ENCODE data around the gene JPH3.
"Not testable (repeated sequence)": the region's sequence is repeated elsewhere in the genome, so short reads cannot be mapped to it uniquely, and the experiment has no call there.

Gene JPH3

DNA sequence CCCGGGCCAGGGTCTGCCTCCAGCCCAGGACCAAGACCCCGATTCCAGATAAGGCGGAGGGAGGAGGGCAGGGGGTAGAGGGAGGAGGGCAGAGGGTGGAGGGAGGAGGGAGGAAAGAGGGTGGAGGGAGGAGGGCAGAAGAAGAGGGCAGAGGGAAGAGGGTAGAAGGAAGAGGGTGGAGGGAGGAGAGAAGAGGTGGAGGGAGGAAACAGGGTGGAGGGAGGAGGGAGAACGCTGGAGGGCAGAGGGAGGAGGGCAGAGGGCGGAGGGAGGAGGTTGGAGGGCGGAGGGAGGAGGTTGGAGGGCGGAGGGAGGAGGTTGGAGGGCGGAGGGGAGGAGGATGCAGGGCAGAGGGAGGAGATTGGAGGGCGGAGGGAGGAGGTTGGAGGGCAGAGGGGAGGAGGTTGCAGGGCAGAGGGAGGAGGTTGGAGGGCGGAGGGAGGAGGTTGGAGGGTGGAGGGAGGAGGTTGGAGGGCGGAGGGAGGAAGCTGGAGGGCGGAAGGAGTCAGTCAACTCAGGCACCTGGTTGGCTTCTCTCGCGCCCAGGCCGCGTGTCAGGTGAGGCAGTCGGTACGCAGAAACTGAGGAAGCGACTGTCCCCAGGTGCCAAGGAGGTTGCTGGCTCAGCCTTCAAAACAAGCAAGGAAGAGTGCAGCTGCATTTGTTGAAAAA is 98.2 kb downstream of the JPH3 start:
- no peak for DNase-seq

DNA sequence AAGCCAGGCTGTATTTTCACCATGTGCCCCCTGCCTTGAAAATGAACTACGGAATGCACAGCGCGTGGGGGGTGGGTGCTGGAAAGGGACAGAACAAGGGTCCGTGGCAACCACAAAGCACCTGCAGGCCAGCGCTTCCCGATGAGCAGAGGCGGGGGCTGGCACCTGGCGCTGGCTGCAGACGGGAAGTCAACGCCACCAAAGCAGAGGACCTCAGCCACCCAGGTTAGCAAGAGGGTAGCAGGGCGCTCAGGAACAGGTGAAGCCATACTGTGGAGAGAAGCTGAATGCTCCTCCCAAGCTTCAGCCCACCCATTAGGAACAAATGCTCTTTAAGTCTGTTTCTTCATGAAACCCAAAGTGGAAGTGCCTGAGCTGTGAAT is 98.8 kb downstream of the JPH3 start:
- no peak for DNase-seq

DNA sequence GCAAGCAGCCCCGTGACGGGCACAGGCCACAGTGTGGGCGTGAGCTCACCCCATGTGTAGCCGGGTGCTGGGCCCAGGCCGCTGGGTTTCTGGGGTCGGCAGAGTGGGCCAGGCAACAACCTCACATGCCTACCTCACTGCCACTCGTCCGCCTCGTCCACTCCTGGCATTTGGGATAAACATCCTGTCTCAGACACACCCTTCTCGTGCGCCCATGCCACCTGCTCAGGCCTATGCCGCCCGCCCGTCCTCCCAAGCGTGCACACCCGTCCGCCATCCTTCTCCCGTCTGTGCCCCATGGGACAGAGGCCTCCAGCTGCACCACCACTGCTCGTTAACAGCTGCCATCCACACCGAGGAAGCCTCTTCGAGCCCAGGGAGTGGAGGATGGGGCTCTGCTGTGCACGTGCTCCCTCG is 99.2 kb downstream of the JPH3 start:
- no peak for DNase-seq

DNA sequence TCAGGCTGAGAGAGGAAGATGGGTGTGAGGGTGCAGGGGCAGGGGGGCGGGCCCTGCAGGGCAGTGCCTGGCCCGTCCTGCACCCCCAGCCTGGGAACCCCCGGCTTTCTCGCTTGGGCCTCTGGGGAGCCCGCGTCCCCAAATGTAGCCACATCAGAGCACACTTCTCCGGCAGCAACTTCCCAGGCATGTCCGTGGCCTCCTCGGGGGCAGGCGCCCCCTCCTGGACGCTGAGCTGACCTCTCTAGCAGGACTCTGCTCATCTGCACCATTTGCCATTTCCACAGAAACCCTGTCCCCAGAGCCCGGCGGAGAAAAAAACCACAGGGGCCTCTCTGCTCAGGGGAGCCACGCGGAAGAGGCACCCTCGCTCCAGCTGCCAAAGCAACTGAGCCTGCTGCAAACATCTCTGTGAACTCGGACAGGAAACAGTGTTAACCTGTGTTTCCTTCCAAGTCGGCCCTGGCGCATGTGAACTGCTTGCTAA is 100.1 kb downstream of the JPH3 start:
- DNase-seq, result peak in 1 of 2 experiments; percentile 13

DNA sequence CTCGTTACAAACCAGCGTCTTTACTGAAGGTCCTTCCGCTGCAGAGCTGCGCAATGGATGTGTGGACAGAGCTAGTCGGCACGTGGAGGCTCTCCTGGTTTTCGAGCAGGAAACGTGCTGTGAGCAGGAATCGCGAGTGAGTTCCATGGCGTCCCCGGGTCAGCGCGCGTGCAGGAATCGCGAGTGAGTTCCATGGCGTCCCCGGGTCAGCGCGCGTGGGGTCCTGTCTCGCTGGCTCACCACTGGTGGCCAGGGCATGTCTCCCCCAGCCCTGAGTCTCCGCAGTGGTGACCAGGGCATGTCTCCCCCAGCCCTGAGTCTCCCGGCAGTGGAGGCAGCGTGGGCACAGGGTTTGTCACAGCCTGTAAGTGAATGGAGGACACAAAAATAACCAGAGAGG is 100.8 kb downstream of the JPH3 start:
- DNase-seq, result no peak

DNA sequence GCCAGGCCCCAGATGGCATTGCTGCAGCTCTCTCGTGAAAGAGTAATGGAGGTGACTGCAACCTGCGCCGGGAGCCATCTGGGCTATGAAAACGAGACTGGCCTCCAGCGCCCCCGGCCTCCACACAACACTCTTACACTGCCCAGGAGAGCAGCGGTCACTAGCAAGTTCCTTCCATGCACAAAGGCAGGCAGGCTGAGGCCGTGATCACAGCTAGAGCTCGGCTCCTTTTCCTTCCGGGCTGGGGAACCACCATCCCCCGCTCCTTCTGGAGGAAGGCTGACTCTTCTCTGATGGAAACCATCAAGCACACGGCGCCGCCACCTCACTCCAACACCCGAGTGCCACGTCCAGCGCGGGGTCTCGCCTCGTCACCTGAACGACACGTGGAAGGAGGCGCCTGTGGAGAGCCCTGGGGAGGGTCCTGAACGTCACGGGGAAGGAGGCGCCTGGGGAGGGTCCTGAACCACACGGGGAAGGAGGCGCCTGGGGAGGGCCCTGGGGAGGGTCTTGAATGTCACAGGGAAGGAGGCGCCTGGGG is 101.6 kb downstream of the JPH3 start:
- DNase-seq, result no peak

DNA sequence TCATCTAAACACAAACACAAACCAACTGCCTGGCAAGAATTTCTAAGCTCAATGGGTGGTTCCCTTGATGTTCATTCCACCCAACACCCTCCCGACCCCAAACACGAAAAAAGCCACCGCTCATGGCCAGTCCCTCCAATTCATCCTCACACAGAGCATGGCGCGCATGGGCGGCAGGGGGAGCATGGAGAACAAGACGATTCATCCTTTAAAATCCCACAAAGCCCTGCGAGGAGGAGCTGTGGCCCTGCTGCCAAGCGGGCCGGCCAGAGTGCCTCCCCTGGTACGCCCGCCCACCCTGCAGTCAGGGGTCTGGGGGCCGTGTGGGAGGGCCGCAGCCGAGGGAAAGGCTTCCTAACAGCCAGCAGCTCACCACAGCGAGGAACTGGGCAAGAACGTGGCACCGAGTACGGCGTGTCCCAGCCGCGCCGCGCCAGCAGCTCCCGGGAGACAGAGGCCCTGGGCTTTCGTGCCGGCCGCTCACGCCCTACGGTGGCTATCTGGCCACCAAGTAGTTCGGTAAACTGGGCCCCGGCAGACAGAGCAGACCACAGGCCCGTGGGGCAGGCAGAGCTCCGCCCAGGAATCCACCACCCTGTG is 102.5 kb downstream of the JPH3 start:
- DNase-seq, result no peak

DNA sequence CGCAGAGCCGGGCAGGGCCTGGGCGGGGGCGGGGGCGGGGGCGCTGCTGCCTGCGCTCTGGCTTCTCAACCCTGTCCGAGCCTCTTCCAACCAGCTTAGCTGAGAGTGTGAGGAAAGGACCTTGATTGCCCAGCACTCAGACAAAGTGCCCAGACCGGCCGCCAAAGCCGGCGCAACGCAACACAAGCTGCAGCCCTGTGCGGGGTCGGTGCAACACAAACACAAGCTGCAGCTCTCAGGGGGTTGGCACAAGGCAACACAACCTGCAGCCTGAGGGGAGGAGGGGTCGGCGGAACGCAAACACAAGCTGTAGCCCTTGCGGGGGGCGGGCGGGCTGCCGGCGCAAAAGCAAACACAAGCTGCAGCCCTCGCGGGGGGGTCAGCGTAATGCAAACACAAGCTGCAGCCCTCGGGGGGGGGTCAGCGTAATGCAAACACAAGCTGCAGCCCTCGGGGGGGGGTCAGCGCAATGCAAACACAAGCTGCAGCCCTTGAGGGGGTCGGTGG is 103.5 kb downstream of the JPH3 start:
- DNase-seq, result no peak

DNA sequence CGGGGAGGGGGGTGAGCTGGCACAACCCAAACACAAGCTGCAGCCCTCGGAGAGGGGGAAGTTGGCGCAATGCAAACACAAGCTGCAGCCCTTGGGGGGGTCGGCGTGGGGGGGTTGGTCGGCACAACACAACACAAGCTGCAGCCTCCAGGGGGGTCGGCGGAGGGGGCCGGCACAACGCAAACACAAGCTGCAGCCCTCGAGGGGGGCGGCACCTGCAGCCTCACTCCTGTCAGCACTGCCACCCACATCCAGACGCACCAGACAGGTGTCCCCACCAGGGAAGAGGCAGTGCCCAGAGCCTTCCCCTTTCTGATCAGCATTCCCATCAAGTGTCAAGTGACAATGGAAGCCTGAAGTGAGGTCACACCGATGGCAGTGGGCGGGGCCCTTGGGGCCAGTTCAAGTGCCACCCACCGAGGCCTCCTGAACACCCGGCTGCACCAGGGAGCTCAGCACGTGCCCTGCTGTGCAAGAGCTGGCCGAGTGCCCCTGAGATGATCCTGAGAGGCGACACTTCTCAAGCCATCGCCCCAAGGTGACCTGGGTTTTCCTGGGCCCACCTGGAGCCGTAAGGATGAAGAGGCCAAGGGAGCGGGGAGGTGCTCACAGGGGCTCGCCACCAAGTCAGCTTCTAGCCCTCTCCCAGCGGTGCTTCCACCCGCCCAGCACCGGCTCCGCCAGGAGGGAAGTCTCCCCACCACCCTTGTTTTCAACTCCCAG is 104.1 kb downstream of the JPH3 start:
- no peak for DNase-seq

DNA sequence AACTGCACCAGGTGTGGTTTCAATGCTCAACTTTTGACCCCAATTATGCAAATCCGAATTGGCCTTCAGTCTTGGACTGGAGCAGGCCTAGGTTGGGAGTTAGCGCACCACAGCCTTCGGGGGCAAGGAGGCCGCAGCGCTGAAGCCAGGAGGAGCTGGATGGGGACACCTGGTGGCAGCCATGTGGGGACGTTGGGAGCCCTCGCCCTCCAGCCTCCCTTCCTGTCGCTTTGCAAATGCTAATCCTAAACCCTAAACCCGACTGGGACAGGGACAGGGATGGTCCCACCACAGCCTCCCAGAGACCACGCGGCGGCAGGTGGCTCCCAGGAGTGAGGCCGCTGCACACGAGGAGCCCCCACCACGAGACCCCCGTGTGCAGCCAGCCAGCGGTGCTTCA is 104.8 kb downstream of the JPH3 start:
- no peak for DNase-seq

DNA sequence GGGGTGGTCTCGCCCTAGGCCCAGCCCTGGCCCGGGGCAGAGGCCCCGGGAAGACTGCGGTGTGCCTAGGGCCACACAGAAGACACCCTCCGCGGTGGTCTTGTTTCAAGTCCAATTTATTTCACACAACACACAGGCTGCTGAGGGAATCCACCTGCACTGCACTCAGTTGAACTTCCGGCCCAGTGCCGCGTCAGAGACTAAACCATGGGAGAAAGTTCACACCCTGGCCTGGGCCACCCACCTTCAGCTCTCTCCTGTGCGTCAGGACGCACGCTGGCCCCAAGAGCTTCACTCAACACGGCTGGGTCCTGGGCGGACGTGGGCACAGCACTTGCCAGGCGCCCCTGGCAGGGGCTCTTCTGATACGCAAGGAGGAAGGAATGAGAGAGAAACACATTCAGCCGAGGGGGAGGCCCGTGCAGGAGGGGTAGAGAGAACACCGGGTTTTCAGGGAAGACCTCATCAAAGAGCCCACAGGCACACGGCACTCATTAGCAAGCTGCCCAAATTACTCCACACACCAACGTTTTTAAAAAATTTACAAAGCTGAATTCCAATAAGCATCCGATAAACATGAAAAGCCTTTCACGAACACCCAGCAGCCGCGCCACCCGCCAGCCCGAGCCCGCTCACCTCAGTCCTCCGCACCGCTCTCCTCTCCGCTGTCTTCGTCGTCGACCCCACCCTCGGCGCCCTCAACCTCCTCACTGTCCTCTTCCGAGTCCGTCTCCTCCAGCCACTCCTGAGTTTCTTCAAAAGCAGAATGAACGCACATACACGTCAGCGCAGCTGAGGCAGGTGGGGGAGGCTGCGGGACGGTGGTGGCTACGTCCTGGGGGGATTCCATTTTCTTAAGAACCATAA is 105.6 kb downstream of the JPH3 start:
- DNase-seq, result no peak

DNA sequence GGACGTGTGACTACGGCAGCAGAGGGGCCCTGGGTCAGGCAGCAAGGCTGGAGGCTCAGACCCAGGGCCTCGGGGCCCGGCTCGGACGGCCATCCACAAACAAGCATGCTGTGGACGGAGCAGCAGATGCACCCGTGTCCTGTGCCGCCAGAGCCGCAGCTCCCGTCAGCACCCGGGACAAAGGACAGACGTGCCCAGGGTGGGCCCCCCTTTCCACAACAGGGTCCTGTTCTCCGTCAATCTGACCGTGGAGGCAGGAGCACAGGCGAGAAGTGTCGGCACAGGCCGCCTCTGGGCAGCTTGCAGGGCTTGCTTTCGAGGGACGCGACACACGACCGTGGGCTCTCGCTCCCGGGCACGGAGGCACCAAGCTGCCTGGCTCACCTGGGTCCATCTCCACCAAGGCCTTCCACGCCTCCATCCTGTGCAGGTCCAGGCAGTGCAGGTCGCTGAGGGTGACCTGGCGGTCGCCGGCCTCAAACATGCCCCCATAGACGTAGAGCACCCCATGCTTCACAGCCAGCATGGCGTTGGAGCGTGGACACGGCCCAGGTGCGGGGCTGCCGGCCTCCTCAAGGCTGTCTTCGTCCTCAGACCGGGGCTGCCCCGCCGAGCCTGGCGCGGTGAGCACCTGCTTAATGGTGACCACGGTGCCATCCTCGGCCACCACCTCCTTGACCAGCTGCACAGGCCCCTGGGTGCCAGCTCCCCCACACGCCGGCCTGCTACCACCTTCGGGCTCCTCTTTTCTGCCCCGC is 106.8 kb downstream of the JPH3 start:
- DNase-seq, result no peak

DNA sequence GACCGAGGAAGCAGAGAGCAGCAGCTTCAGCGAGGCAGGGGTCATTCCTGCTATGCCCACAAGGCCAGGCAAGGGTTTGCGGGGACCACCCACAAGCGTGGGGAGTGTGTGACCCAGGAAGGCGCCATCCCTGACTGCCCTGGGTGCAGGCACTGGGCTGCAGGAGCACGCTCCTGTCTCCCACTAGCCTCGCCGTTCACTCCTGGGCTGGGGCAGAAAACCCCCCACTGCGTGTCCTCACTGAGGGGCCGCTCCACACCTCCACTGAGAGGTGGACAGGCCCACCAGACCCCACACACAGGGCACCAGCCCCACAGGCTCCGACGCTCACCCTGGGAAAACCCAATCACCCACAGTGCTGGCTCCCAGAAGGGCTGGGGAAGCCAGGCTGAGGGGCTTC is 107.4 kb downstream of the JPH3 start:
- no peak for DNase-seq

DNA sequence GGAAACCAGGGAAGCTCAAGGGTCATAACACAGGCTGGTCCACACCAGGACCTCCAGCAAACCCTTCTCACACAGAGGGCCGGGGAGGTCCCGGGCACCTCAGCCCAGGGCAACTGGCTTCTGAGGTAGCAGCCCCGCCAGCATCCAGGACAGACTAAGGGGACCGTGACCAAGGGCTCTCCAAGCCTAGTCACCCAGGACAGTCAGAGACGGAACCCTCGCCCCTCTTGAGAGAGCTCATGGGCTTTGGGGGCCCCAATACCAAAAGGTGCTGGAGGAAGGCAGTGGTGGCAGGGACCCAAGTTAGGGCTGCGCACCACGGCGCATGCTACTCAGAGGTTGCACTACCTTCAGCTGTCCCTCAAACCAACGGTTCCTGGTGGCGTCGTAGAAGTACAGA is 108.6 kb downstream of the JPH3 start:
- no peak for DNase-seq

DNA sequence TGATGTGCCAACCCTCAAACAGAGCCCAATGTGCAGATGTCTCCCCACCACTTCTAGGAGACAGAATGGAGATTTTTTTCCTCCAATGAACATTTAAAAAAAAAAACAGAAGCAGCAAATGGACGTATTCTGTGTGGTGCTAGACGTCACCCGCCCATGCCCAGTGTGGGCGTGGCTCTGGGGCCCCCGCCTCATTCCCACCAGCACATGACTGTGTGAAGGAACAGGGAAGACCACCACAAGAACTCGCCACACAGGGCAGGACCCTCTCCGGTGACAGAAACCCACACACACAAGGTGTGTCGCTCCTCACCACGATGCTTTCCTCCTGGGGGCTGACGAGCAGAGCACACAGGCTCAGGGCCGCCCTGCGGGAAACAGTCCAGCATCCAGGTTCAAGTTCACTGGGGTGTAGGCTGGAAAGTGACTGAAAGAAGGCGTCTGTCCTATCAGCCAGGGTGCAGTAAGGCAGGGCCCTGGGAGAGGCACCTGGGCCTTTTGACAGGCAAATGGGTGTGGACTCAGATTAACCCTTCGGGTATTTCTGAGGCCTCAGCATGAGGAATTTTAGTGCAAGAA is 110.0 kb downstream of the JPH3 start:
- DNase-seq, result no peak

DNA sequence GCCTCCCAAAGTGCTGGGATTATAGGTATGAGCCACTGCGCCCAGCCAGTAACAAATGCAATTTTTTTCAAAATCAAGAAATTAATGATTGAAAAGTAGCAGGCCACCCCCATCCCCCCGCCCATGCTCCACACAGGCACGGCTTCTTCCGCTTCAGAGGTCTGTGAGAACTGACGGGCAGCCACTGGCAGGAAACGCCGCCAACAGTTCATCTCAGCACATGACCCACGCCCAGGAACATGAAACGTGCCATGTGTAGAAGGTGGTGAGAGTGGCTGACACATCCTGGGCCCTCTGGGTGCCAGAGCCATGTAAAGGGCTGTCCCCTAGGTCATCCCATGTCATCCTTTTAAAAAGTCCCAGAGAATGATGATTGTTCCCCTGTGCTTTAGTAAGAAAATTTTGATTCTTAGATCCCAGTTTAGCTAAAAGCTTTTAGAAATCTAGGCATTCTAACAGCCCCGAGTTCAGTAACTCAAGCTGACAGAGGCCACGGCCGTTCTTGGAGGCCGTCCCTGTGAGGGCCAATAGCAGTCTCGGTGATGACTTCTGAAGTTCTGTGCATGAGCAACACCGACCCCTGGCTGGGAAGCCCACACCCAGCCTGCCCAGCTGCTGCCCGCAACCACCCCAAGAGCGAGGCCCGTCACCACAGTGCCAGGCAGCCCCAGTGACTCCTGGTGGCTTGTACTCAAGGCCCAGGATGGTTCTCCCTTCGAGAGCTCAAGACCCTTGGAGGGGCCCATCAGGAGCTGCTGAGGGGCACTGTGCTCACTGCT is 111.3 kb downstream of the JPH3 start:
- DNase-seq, result peak; percentile 50 to 53

DNA sequence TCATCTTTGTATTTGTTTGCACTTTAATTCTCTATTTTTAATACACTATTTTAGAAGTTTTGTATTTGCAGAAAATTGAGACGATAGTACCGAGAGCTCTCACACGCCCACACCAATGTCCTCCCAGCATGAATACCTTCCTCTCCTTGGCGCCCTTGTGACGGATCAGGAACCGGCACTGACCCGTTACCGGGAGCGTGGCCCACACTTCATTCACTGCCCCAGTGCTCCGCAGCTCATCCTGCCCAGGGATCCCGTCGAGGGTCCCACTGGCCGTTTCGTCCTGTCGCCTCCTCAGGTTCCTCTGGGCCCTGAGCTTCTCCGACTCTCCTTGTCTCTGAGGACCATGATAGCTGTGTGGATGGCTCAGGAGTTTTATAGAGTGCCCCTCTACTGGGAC is 112.9 kb downstream of the JPH3 start:
- no peak for DNase-seq

DNA sequence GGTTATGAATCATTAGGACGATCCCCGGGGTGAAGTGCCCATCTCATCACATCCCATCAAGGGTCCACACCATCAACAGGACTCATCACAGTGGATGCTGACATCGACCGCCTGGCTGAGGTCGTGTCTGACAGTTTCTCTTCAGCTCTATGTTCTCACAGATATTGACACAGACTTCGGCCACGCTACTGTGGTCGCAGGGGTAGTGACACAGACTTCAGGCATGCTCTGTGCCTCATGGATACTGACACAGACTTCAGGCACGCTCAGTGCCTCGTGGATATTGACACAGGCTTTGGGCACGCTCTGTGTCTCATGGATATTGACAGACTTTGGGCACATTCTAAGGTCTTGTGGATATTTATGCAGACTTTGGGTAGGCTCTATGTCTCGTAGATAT is 113.3 kb downstream of the JPH3 start:
- no peak for DNase-seq

DNA sequence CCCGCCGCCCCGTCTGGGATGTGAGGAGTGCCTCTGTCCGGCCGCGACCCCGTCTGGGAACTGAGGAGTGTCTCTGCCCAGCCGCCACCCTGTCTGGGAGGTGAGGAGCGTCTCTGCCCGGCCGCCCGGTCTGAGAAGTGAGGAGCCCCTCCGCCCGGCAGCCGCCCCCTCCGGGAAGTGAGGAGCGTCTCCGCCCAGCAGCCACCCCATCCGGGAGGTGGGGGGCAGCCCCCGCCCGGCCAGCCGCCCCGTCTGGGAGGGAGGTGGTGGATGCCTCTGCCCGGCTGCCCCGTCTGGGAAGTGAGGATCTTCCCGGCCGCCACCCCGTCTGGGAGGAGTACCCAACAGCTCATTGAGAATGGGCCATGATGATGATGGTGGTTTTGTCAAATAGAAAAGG is 116.5 kb downstream of the JPH3 start:
- DNase-seq, result not testable (repeated sequence)

DNA sequence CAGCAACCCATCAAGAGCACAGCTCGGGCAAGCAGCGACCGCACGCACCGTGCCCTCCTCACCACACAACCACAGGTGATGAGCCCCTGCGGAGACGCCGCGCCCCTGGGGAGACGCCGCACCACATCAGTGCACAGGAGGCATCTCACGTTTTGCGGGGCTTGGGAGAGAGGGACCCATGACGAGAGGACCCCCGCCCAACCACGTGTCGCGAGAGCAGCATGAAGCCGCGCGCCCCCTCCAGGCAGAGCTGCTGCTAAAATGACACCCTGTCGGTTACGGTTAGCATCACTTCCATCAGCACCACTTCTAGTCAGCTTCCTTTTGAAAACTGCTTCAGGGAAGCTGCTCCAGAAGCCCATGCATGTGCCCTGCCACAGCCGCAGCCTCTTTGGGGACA is 118.1 kb downstream of the JPH3 start:
- DNase-seq, result no peak

All from activated CD4-positive, alpha-beta T cell treated with anti-CD3 and anti-CD28 coated beads, Interleukin-2, amount 50 U/mL, for 4 hours (primary cell).